NT2/D1 (cell line): Measurements from ENCODE around the gene SCARB1.

Experiments
- SUZ12 ChIP-seq: IDR thresholded peaks from 2 replicates; pipeline ENCODE4 v1.6.1; 2011; ENCODE audit not compliant: insufficient read length, insufficient read depth; ENCODE audit errors: extremely low read depth
- YY1 ChIP-seq: IDR thresholded peaks from 2 replicates; pipeline ENCODE4 v1.6.1; 2011; ENCODE audit not compliant: insufficient read length, insufficient read depth

- no peak for TF ChIP-seq SUZ12
- TF ChIP-seq YY1 = no peak
These were observed 1.6 kb downstream of the SCARB1 start for GRCh38 chr12:124861898-124862676.
